HEK293 (cell line): ENCODE data around the gene EEFSEC.

Experiments
- CTCF ChIA-PET: fragments of 350-600 bp; formaldehyde crosslinking; extraction: SDS; loops from one replicate; lab custom pipeline; 2021; ENCODE audit warnings: antibody characterized with exemption; lab: Yijun Ruan, JAX
- POLR2A ChIA-PET: fragments of 300-600 bp; formaldehyde crosslinking; extraction: SDS; loops from one replicate; lab custom pipeline; 2020; ENCODE audit warnings: antibody characterized with exemption, inconsistent platforms; lab: Yijun Ruan, JAX
- H3K27ac ChIP-seq: fragments of 200-500 bp; sonication (Bioruptor generic); 2 replicates; pipeline ENCODE4 v1.5.1; 2014; ENCODE audit warnings: low read depth, low read length, control low read depth, inconsistent platforms; ENCODE audit errors: extremely low read depth
- H3K36me3 ChIP-seq, 2 experiments: fragments of 200-500 bp in 1 of 2; sonication (Bioruptor generic) in 1 of 2; 1 replicate in 1 of 2; 2 replicates in 1 of 2; pipeline ENCODE4 v1.5.1; 2014 to 2017; ENCODE audit warnings: inconsistent platforms in 2 of 2, low read length in 2 of 2; ENCODE audit not compliant: control insufficient read depth in 2 of 2, insufficient read depth in 1 of 2
- H3K4me1 ChIP-seq: fragments of 200-500 bp; sonication (Bioruptor generic); 2 replicates; pipeline ENCODE4 v1.5.1; 2014; ENCODE audit warnings: mild to moderate bottlenecking, low read length, inconsistent platforms; ENCODE audit not compliant: control insufficient read depth, insufficient read depth
- H3K4me3 ChIP-seq: 2 replicates; pipeline ENCODE4 v1.5.1; 2011; ENCODE audit warnings: low read depth, mild to moderate bottlenecking, control low read depth, low read length, moderate library complexity
- H3K9me3 ChIP-seq: fragments of 200-500 bp; sonication (Bioruptor generic); 2 replicates; pipeline ENCODE4 v1.5.1; 2014; ENCODE audit warnings: low read depth, low read length, inconsistent platforms; ENCODE audit not compliant: control insufficient read depth, insufficient read depth
- FEZF1 ChIP-seq: fragments of 450-650 bp; formaldehyde crosslinking; IDR thresholded peaks from 2 replicates; pipeline ENCODE4 v1.5.1; 2016; ENCODE audit warnings: missing biosample characterization, missing genetic modification characterization
- GLIS1 ChIP-seq: fragments of 450-650 bp; formaldehyde crosslinking; IDR thresholded peaks from 2 replicates; pipeline ENCODE4 v1.5.1; 2016; ENCODE audit warnings: missing biosample characterization, missing genetic modification characterization
- HOXD13 ChIP-seq: sonication (generic); formaldehyde crosslinking; IDR thresholded peaks from 2 replicates; pipeline ENCODE4 v1.8.0; 2022; ENCODE audit warnings: missing genetic modification reagents, borderline replicate concordance
- KLF1 ChIP-seq: fragments of 450-650 bp; formaldehyde crosslinking; IDR thresholded peaks from 2 replicates; pipeline ENCODE4 v1.5.1; 2016; ENCODE audit warnings: missing biosample characterization, missing genetic modification characterization
- SALL2 ChIP-seq: fragments of 450-650 bp; formaldehyde crosslinking; IDR thresholded peaks from 2 replicates; pipeline ENCODE4 v1.5.0; 2017; ENCODE audit warnings: missing biosample characterization, mild to moderate bottlenecking, missing genetic modification characterization, borderline replicate concordance
- YY1 ChIP-seq: fragments of 450-650 bp; formaldehyde crosslinking; IDR thresholded peaks from 2 replicates; pipeline ENCODE4 v1.5.1; 2018; ENCODE audit warnings: missing biosample characterization, missing genetic modification characterization
- ZNF121 ChIP-seq: fragments of 450-650 bp; formaldehyde crosslinking; IDR thresholded peaks from 2 replicates; pipeline ENCODE4 v1.5.1; 2016; ENCODE audit warnings: missing biosample characterization, missing genetic modification characterization
- ZNF239 ChIP-seq: fragments of 450-650 bp; formaldehyde crosslinking; IDR thresholded peaks from 2 replicates; pipeline ENCODE4 v1.5.1; 2016; ENCODE audit warnings: missing biosample characterization, missing genetic modification characterization
- ZNF248 ChIP-seq: fragments of 450-650 bp; formaldehyde crosslinking; IDR thresholded peaks from 2 replicates; pipeline ENCODE4 v1.5.1; 2017; ENCODE audit warnings: missing biosample characterization, missing genetic modification characterization
- ZNF302 ChIP-seq: fragments of 450-650 bp; formaldehyde crosslinking; IDR thresholded peaks from 2 replicates; pipeline ENCODE4 v1.5.1; 2016; ENCODE audit warnings: missing biosample characterization, missing genetic modification characterization, low read depth
- ZNF341 ChIP-seq: fragments of 450-650 bp; formaldehyde crosslinking; IDR thresholded peaks from 2 replicates; pipeline ENCODE4; 2016; ENCODE audit warnings: low read depth, missing biosample characterization, missing genetic modification characterization
- ZNF416 ChIP-seq: fragments of 450-650 bp; formaldehyde crosslinking; IDR thresholded peaks from 2 replicates; pipeline ENCODE4 v1.5.1; 2016; ENCODE audit warnings: missing biosample characterization, missing genetic modification characterization
- ZNF555 ChIP-seq: fragments of 450-650 bp; formaldehyde crosslinking; conservative IDR thresholded peaks from 2 replicates; pipeline ENCODE4 v1.5.1; 2017; ENCODE audit warnings: missing biosample characterization, mild to moderate bottlenecking, missing genetic modification characterization, inconsistent platforms
- ZNF600 ChIP-seq: fragments of 450-650 bp; formaldehyde crosslinking; IDR thresholded peaks from 2 replicates; pipeline ENCODE4 v1.5.1; 2016; ENCODE audit warnings: missing biosample characterization, missing genetic modification characterization
- ZNF629 ChIP-seq: fragments of 450-650 bp; formaldehyde crosslinking; IDR thresholded peaks from 2 replicates; pipeline ENCODE4 v1.5.1; 2017; ENCODE audit warnings: missing biosample characterization, missing genetic modification characterization
- ZNF654 ChIP-seq: fragments of 450-650 bp; formaldehyde crosslinking; IDR thresholded peaks from 2 replicates; pipeline ENCODE4 v1.5.1; 2016; ENCODE audit warnings: low read depth, missing biosample characterization, missing genetic modification characterization
- ZNF701 ChIP-seq: fragments of 450-650 bp; formaldehyde crosslinking; IDR thresholded peaks from 2 replicates; pipeline ENCODE4 v1.5.1; 2016; ENCODE audit warnings: missing biosample characterization, missing genetic modification characterization
- ZSCAN16 ChIP-seq: fragments of 450-650 bp; formaldehyde crosslinking; IDR thresholded peaks from 2 replicates; pipeline ENCODE4 v1.5.1; 2016; ENCODE audit warnings: missing biosample characterization, missing genetic modification characterization
- TF ChIP-seq, protein P1 (sequence below): fragments of 450-650 bp; formaldehyde crosslinking; IDR thresholded peaks from 2 replicates; pipeline ENCODE4 v1.5.1; 2016; ENCODE audit warnings: missing biosample characterization, missing genetic modification characterization
- TF ChIP-seq, protein P2 (sequence below): fragments of 450-650 bp; formaldehyde crosslinking; IDR thresholded peaks from 2 replicates; pipeline ENCODE4 v1.5.1; 2016; ENCODE audit warnings: missing biosample characterization, missing genetic modification characterization
- TF ChIP-seq, protein P3 (sequence below): fragments of 450-650 bp; formaldehyde crosslinking; IDR thresholded peaks from 2 replicates; pipeline ENCODE4 v1.5.1; 2016; ENCODE audit warnings: missing biosample characterization, missing genetic modification characterization
- TF ChIP-seq, protein P4 (sequence below): fragments of 450-650 bp; formaldehyde crosslinking; IDR thresholded peaks from 2 replicates; pipeline ENCODE4 v1.5.1; 2016; ENCODE audit warnings: missing biosample characterization, missing genetic modification characterization

Gene EEFSEC

DNA sequence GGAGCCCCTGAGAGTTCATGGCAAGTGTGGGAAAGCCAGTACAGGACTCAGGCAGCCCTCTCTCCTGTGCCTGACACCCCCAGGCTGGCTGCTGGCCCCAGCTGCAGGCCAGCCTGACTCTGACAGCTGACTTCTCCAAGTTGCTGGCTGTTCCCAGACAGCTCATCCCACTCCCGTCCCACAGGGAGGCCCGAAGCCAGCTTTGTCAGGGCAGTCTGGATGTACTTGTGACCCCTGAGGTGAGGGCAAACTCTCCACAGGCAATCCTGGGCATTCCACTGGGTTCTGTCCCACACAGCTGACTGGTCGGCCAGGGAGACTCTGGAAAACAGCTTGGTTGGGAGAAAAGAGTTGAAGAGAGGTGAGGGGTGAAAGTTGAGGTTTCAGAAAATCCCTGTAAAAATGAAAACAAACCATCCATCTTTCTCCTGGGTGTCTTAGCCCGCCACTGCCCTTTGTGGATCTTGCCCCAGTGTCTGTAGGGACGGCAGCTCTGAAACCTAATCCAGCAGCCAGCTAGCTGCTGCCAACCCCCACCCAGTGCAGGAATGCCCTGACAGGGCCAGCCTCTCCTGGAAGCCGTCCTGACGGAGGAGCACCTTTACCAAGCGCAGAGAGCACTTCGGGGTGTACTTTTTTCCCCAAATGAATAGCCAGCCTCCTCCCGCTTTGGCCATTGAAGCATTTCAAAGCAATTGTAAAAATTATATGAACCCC, 225.5 kb downstream of the EEFSEC start:
- CTCF ChIA-PET, result interaction anchor here (0.6 kb wide), 1 partner anchor 47 kb away, joined by 4 read pairs; no protein-coding TSS in a partner anchor
- Histone ChIP-seq H3K4me1 (peaks cover 16% of the 10 kb centered on the region), H3K36me3 (no peaks in the 10 kb centered on the region), H3K27ac (no peak overlapping the region; the same call in 1 of the 2 replicates), H3K9me3 (no peaks in the 10 kb centered on the region), H3K4me3 (no peak overlapping the region)
- POLR2A ChIA-PET, result no interaction called here
- TF ChIP-seq ZNF701 (tag by site-specific recombination) (no peak), SALL2 (tag by site-specific recombination) (no peak), ZNF600 (tag by site-specific recombination) (0 out of 2 replicates have a peak, but pooled peaks have one; percentile 9), GLIS1 (tag by site-specific recombination) (0 out of 2 replicates have a peak, but pooled peaks have one; percentile 8), ZNF239 (no peak), ZNF629 (no peak), ZNF341 (peak; percentile 90), KLF1 (peak; percentile 88), HOXD13 (CRISPR knock-in tag) (no peak), YY1 (tag by site-specific recombination) (no peak), ZNF654 (tag by site-specific recombination) (no peak), ZSCAN16 (no peak)

DNA sequence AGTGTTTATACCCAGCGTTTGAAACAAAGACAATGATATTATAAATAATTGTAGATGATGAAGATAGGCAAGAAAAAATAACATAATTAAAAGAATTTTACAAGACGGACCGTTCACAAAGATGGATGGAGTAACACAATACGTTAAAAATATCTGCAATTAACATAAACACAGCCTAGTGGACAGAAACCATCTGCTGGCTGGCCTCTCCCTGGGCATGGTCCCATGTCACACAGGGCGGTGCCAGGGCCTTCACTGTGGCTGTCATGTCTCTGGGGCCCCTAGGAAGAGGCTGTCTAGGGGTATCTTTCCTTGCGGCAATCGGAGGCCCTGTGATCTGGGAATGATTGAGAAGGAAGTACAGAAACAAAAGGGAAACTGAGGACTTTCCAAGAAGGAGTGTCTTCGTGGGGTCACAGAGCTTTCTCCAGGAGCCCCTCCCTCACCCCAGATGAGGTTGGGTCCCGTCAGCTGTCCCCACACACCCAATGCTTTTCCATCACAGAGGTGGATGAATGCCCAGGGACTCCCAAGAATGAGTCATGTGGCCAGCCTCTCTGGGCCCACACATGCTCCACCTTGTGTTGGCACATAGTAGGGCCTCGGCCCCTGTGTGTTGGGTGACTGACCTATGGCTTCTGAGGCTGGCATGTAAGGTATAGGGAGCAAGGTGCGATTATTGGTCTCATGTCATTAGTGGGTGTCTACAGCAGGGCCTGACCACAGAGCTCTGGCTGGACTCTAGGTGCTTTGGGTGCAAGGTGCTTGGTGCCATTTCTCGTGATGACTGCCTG, 226.3 kb downstream of the EEFSEC start:
- CTCF ChIA-PET, result interaction anchor here (0.6 kb wide), 1 partner anchor 46 kb away, joined by 4 read pairs; no protein-coding TSS in a partner anchor
- peaks cover 16% of the 10 kb centered on the region for H3K4me1 ChIP-seq

More for the DNA sequence above, 226.3 kb downstream of the EEFSEC start:
- no peaks in the 10 kb centered on the region for H3K9me3 ChIP-seq
- TF ChIP-seq ZNF416 (tag by site-specific recombination), result no peak
- TF ChIP-seq, protein P1, sequence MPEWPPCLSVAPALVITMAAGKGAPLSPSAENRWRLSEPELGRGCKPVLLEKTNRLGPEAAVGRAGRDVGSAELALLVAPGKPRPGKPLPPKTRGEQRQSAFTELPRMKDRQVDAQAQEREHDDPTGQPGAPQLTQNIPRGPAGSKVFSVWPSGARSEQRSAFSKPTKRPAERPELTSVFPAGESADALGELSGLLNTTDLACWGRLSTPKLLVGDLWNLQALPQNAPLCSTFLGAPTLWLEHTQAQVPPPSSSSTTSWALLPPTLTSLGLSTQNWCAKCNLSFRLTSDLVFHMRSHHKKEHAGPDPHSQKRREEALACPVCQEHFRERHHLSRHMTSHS (tag by site-specific recombination), result no peak
- TF ChIP-seq, protein P2, sequence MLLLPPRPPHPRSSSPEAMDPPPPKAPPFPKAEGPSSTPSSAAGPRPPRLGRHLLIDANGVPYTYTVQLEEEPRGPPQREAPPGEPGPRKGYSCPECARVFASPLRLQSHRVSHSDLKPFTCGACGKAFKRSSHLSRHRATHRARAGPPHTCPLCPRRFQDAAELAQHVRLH (tag by site-specific recombination), result no peak
- TF ChIP-seq ZNF121 (tag by site-specific recombination), result no peak
- TF ChIP-seq ZNF248 (tag by site-specific recombination), result no peak
- TF ChIP-seq ZNF555, result no peak
- TF ChIP-seq, protein P3, sequence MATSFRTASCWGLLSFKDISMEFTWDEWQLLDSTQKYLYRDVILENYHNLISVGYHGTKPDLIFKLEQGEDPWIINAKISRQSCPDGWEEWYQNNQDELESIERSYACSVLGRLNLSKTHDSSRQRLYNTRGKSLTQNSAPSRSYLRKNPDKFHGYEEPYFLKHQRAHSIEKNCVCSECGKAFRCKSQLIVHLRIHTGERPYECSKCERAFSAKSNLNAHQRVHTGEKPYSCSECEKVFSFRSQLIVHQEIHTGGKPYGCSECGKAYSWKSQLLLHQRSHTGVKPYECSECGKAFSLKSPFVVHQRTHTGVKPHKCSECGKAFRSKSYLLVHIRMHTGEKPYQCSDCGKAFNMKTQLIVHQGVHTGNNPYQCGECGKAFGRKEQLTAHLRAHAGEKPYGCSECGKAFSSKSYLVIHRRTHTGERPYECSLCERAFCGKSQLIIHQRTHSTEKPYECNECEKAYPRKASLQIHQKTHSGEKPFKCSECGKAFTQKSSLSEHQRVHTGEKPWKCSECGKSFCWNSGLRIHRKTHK (tag by site-specific recombination), result no peak
- no peak for TF ChIP-seq ZNF302 (tag by site-specific recombination)
- no peak for TF ChIP-seq FEZF1
- TF ChIP-seq, protein P4, sequence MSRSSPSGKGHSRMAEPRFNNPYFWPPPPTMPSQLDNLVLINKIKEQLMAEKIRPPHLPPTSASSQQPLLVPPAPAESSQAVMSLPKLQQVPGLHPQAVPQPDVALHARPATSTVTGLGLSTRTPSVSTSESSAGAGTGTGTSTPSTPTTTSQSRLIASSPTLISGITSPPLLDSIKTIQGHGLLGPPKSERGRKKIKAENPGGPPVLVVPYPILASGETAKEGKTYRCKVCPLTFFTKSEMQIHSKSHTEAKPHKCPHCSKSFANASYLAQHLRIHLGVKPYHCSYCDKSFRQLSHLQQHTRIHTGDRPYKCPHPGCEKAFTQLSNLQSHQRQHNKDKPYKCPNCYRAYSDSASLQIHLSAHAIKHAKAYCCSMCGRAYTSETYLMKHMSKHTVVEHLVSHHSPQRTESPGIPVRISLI (tag by site-specific recombination), result no peak
- H3K36me3 ChIP-seq, result no peaks in the 10 kb centered on the region
- POLR2A ChIA-PET, result no interaction called here
- no peak overlapping the region for H3K27ac ChIP-seq
- H3K4me3 ChIP-seq, result no peak overlapping the region
